ENCODE data around the gene GGT1. TPM values are rescaled to one million over a fixed set of nuclear protein-coding genes. Genes with fewer than 3 reads are reported as not detected.
A peak's percentile ranks its signal among the peaks of the same experiment; 100 is the strongest.
"Not testable (repeated sequence)": the region's sequence is repeated elsewhere in the genome, so short reads cannot be mapped to it uniquely, and the experiment has no call there.

GGT1 gene
- total and polyA plus RNA-seq, 2 experiments from 2014 or later: 80.7 to 104 TPM

- H3K9me3 ChIP-seq (ENCODE audit: low read depth): no peaks in the 10 kb centered on the region
- peak within 1 kb of the TSS; percentile 75 for H2AFZ ChIP-seq
- TF ChIP-seq EZH2 (IDR thresholded peaks at IDR 0.05; ENCODE audit: borderline replicate concordance) (no peak), EZH2phosphoT487 (IDR thresholded peaks at IDR 0.05; ENCODE audit: low read depth, severe bottlenecking, unreplicated experiment) (no peak), CTCF (IDR thresholded peaks at IDR 0.05; ENCODE audit: poor library complexity) (no peak)
- peaks cover 14% of the 10 kb centered on the region for H3K4me1 ChIP-seq (ENCODE audit: insufficient read depth)
- peak within 1 kb of the TSS; percentile 86 for H3K27ac ChIP-seq
- peak; percentile 93 for DNase-seq (ENCODE audit: low spot score)
- peak within 1 kb of the TSS; percentile 98 for H3K4me2 ChIP-seq
- H4K20me1 ChIP-seq (ENCODE audit: insufficient read depth, poor library complexity, severe bottlenecking): no peaks in the 10 kb centered on the region
- 11% methylated on average over 32 of the region's 72 CpGs for WGBS (ENCODE audit: low lambda C conversion rate, missing lambda C conversion rate)
- H3K27me3 ChIP-seq: no peaks in the 10 kb centered on the region
- H3K79me2 ChIP-seq: peaks cover 3% of the 10 kb centered on the region
- H3K4me3 ChIP-seq: peak within 1 kb of the TSS; percentile 92
- no peaks in the 10 kb centered on the region for H3K9me2 ChIP-seq (replicated peaks; ENCODE audit: insufficient read depth)
- H3K36me3 ChIP-seq (replicated peaks; ENCODE audit: insufficient read depth, low read depth): no peaks in the 10 kb centered on the region
Measured at GRCh38 chr22:24592851-24593558, 10.0 kb upstream of the GGT1 start, which contains the start of gene LRRC75B. Gene LRRC75B (minus strand): TSS chr22:24593073. CDS start chr22:24593039, 34 bp downstream.

GRCh38 chr22:24593559-24593835 lies 9.5 kb upstream of the GGT1 start:
- 83% methylated on average over 10 of the region's 10 CpGs for WGBS (ENCODE audit: low lambda C conversion rate, missing lambda C conversion rate)
- Histone ChIP-seq H3K4me1 (ENCODE audit: insufficient read depth) (peaks cover 14% of the 10 kb centered on the region), H2AFZ (peak overlapping the region; percentile 49)

GRCh38 chr22:24593836-24594568 lies 9.0 kb upstream of the GGT1 start:
- Histone ChIP-seq H3K27me3 (no peaks in the 10 kb centered on the region), H3K9me3 (ENCODE audit: low read depth) (no peaks in the 10 kb centered on the region), H3K4me3 (no peak overlapping the region), H3K4me2 (peak overlapping the region; percentile 98), H3K4me1 (ENCODE audit: insufficient read depth) (peaks cover 14% of the 10 kb centered on the region), H3K27ac (peak overlapping the region; percentile 86), H3K9me2 (replicated peaks; ENCODE audit: insufficient read depth) (no peaks in the 10 kb centered on the region), H3K79me2 (peaks cover 3% of the 10 kb centered on the region), H3K36me3 (replicated peaks; ENCODE audit: insufficient read depth, low read depth) (no peaks in the 10 kb centered on the region), H2AFZ (no peak overlapping the region), H4K20me1 (ENCODE audit: insufficient read depth, poor library complexity, severe bottlenecking) (no peaks in the 10 kb centered on the region)
- WGBS (ENCODE audit: low lambda C conversion rate, missing lambda C conversion rate): 71% methylated on average over 16 of the region's 16 CpGs
- no peak for TF ChIP-seq CTCF (IDR thresholded peaks at IDR 0.05; ENCODE audit: poor library complexity)
- no peak for TF ChIP-seq EZH2 (IDR thresholded peaks at IDR 0.05; ENCODE audit: borderline replicate concordance)
- TF ChIP-seq EZH2phosphoT487 (IDR thresholded peaks at IDR 0.05; ENCODE audit: low read depth, severe bottlenecking, unreplicated experiment): no peak
- no peak for DNase-seq (ENCODE audit: low spot score)

More at GRCh38 chr22:24593559-24593835, 9.5 kb upstream of the GGT1 start:
- H4K20me1 ChIP-seq (ENCODE audit: insufficient read depth, poor library complexity, severe bottlenecking); DNase-seq (ENCODE audit: low spot score); H3K27me3 ChIP-seq; H3K4me3 ChIP-seq; H3K79me2 ChIP-seq; H3K36me3 ChIP-seq (replicated peaks; ENCODE audit: insufficient read depth, low read depth); H3K9me2 ChIP-seq (replicated peaks; ENCODE audit: insufficient read depth); H3K9me3 ChIP-seq (ENCODE audit: low read depth): not testable (repeated sequence)
- H3K4me2 ChIP-seq: peak overlapping the region; percentile 98
- peak overlapping the region; percentile 86 for H3K27ac ChIP-seq

- H2AFZ ChIP-seq: no peak overlapping the region
- WGBS (ENCODE audit: low lambda C conversion rate, missing lambda C conversion rate): 80% methylated on average over 7 of the region's 7 CpGs
- H3K27me3 ChIP-seq: no peaks in the 10 kb centered on the region
- no peaks in the 10 kb centered on the region for H3K9me2 ChIP-seq (replicated peaks; ENCODE audit: insufficient read depth)
- H4K20me1 ChIP-seq (ENCODE audit: insufficient read depth, poor library complexity, severe bottlenecking): no peaks in the 10 kb centered on the region
- no peaks in the 10 kb centered on the region for H3K9me3 ChIP-seq (ENCODE audit: low read depth)
- H3K36me3 ChIP-seq (replicated peaks; ENCODE audit: insufficient read depth, low read depth): no peaks in the 10 kb centered on the region
- H3K4me3 ChIP-seq: no peak overlapping the region
- H3K27ac ChIP-seq: no peak overlapping the region
- TF ChIP-seq CTCF (IDR thresholded peaks at IDR 0.05; ENCODE audit: poor library complexity): no peak
- no peak for TF ChIP-seq EZH2 (IDR thresholded peaks at IDR 0.05; ENCODE audit: borderline replicate concordance)
- TF ChIP-seq EZH2phosphoT487 (IDR thresholded peaks at IDR 0.05; ENCODE audit: low read depth, severe bottlenecking, unreplicated experiment): no peak
- H3K4me2 ChIP-seq: no peak overlapping the region
- H3K4me1 ChIP-seq (ENCODE audit: insufficient read depth): peaks cover 14% of the 10 kb centered on the region
- peaks cover 3% of the 10 kb centered on the region for H3K79me2 ChIP-seq
- DNase-seq (ENCODE audit: low spot score): no peak
Measured at GRCh38 chr22:24594569-24595120, 8.3 kb upstream of the GGT1 start.

Measured in hepatocyte (in vitro differentiated cells).